AG04449 (cell line): ENCODE data around the gene AVL9.

Experiments used
- CTCF ChIA-PET: fragments of 350-600 bp; formaldehyde crosslinking; extraction: SDS; loops from one replicate; lab custom pipeline; 2021; ENCODE audit warnings: antibody characterized with exemption; lab: Yijun Ruan, JAX
- POLR2A ChIA-PET: fragments of 400-600, 350-600 bp; formaldehyde crosslinking; extraction: SDS; loops from one replicate; lab custom pipeline; 2020; ENCODE audit warnings: antibody characterized with exemption, inconsistent platforms; lab: Yijun Ruan, JAX
- DNase-seq: peaks from one replicate; pipeline ENCODE4 v3.0.0-alpha.2; 2010; ENCODE audit warnings: low read depth, low spot score
- H3K4me3 ChIP-seq: 2 replicates; pipeline ENCODE4 v1.5.1; 2011; ENCODE audit warnings: low read depth, mild to moderate bottlenecking, control low read depth, low read length
- CTCF ChIP-seq: IDR thresholded peaks from one replicate; pipeline ENCODE4 v1.5.1; 2011; ENCODE audit warnings: mild to moderate bottlenecking, moderate library complexity, low read length, control low read depth, inconsistent platforms; ENCODE audit not compliant: insufficient read depth; ENCODE audit errors: missing control alignments

The AVL9 gene

GRCh38 chr7:32574626-32575025 is 79.3 kb downstream of the AVL9 start:
- H3K4me3 ChIP-seq: no peak overlapping the region
- no peak for TF ChIP-seq CTCF
- no peak for DNase-seq
- POLR2A ChIA-PET: no interaction called here
- CTCF ChIA-PET: no interaction called here

- DNase-seq: no peak
- ChIA-PET POLR2A (no interaction called here), CTCF (no interaction called here)
- H3K4me3 ChIP-seq: no peak overlapping the region
- TF ChIP-seq CTCF: no peak
Measured at GRCh38 chr7:32577421-32577820, 82.1 kb downstream of the AVL9 start.

DNA sequence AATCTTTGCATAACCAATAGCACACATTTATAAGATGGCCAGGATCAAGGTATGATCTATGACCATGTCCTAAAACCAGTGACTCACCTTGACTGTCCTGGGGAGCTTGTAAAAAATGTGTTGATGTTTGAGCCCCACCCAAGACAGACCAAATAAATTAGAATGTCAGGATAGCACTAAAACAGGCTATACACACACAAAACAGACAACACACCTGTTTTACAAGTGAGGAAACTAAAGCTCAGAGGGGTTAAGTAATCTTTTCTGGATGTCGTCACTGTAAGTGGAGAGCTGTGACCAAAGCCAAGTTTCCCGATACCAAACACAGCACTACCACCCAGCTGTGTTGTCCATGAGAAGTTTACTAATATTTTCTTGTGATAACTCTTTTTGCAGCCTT is 84.5 kb downstream of the AVL9 start:
- DNase-seq: no peak
- TF ChIP-seq CTCF: no peak
- ChIA-PET POLR2A (no interaction called here), CTCF (interaction anchor here (1.1 kb wide), 1 partner anchor 9 kb away, joined by 3 read pairs; no protein-coding TSS in a partner anchor)
- no peak overlapping the region for H3K4me3 ChIP-seq

DNA sequence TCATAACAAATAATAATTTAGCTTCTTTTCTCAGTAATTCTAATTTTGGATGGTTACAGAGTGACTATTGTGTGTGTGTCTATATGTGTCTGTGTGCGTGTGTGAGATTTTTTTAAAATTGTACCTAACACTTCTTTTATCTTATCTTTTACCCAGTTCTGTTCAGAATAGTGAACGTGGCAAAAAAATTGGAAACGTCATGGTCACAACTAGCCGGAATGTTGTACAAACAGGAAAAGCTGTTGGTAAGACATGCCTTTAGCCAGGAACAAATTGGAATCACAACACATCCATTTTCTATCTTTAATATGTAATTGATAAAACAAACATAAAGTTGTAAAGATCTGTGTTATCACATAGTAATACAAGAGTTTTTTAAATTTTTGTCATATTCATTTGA is 85.4 kb downstream of the AVL9 start:
- CTCF ChIA-PET: interaction anchor here (1.1 kb wide), 1 partner anchor 8 kb away, joined by 3 read pairs; no protein-coding TSS in a partner anchor
- H3K4me3 ChIP-seq: no peak overlapping the region
- DNase-seq: no peak
- POLR2A ChIA-PET: no interaction called here
- no peak for TF ChIP-seq CTCF

DNA sequence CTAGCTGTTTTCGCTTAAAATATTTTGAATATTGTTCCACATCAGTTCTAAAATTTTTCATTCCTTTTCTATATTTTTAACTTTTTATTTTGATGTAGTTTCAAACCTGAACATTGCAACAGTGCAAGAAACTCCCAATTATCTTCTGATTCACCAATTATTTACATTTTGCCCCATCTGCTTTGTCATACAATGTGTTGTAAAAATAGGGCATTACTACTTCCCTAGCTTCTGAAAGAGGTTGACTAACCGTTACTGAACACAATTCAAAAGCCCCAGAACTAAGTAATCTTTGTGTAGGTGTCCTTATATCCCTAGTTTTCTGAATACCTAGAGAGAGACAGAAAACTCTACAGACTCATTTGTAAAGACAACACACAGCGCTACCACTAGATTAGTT is 86.7 kb downstream of the AVL9 start:
- TF ChIP-seq CTCF: no peak
- no peak for DNase-seq
- POLR2A ChIA-PET: interaction anchor here (0.5 kb wide), 1 partner anchor 12 kb away, joined by 3 read pairs; no protein-coding TSS in a partner anchor
- CTCF ChIA-PET: no interaction called here
- H3K4me3 ChIP-seq: no peak overlapping the region

GRCh38 chr7:32583791-32584190 is 88.5 kb downstream of the AVL9 start:
- ChIA-PET CTCF (no interaction called here), POLR2A (no interaction called here)
- TF ChIP-seq CTCF: no peak
- peak; percentile 78 for DNase-seq
- no peak overlapping the region for H3K4me3 ChIP-seq
